Right lobe of liver (tissue), 6 donors: ENCODE data around the gene CNPPD1. TPM values are rescaled to one million over a fixed set of nuclear protein-coding genes. Genes with fewer than 3 reads are reported as not detected.

Experiments used
- ATAC-seq, 4 donors: fragments of 200-7000 bp; cut with Tn5 transposase; one replicate each; pipeline ENCODE4 v1.9.1; 2020; ENCODE audit warnings: mild to moderate bottlenecking in 4 of 4, moderate library complexity in 4 of 4
- DNase-seq, 3 donors: peaks; one replicate each; pipeline ENCODE4 v3.0.0-alpha.2; 2020
- H3K27ac ChIP-seq, 3 donors: fragments of 200-600 bp; one replicate each; pipeline ENCODE4 v1.8.0; 2022
- H3K27me3 ChIP-seq, 2 donors: fragments of 200-600 bp; one replicate each; pipeline ENCODE4 v1.8.0; 2022
- H3K36me3 ChIP-seq, 4 donors: fragments of 200-600 bp; sonication (generic) in 1 of 4; one replicate each; pipeline versions ENCODE4 v1.5.1 to v1.8.0; 2017 to 2022; ENCODE audit warnings: control low read depth in 1 of 4
- H3K4me1 ChIP-seq, 4 donors: fragments of 200-600 bp; sonication (generic) in 1 of 4; one replicate each; pipeline versions ENCODE4 v1.5.1 to v1.8.0; 2017 to 2022; ENCODE audit warnings: control low read depth in 1 of 4
- H3K4me3 ChIP-seq, 3 donors: fragments of 200-600 bp; one replicate each; pipeline ENCODE4 v1.8.0; 2022
- H3K9me3 ChIP-seq, 4 donors: fragments of 200-600 bp; sonication (generic) in 1 of 4; one replicate each; pipeline versions ENCODE4 v1.5.1 to v1.8.0; 2017 to 2022; ENCODE audit warnings: control low read depth in 1 of 4
- POLR2A ChIP-seq: fragments of 450-650 bp; IDR thresholded peaks from one replicate; pipeline ENCODE4 v1.6.1; 2017; ENCODE audit warnings: antibody characterized with exemption, mild to moderate bottlenecking
- WGBS: methylation state at CpG from one replicate; pipeline ENCODE4 v1.1.6; 2018; ENCODE audit warnings: low coverage, low lambda C conversion rate; ENCODE audit not compliant: insufficient coverage; ENCODE audit errors: missing lambda C conversion rate; 5-methylcytosine and 5-hydroxymethylcytosine counted together
- intact Hi-C, 2 donors: fragments of 100-400 bp; cut with DNase I; formaldehyde crosslinking; loops; one replicate each; pipeline versions ENCODE4 v1.11.2 to v1.14.1; 2022
- total RNA-seq, 6 experiments: library from RNA; depleted of rRNA in 2 of 6; stranded (reverse); fragments of >200 nt in 2 of 6; fragmentation: NEBNext Ultra II Directional in 3 of 6; extraction: Animal tissue kit (Norgen Biotek cat#: 25700) in 3 of 6; gene quantifications; one replicate each; pipeline versions ENCODE4 v1.1.0 to v1.2.4, GENCODE V29; 2016 to 2023
- TF ChIP-seq, protein P1 (sequence below), 4 donors: fragments of 200-600 bp in 3 of 4; fragments of 450-650 bp in 1 of 4; IDR thresholded peaks; one replicate each; pipeline versions ENCODE4 v1.5.1 to v1.8.0; 2016 to 2022; ENCODE audit warnings: antibody characterized with exemption in 4 of 4, mild to moderate bottlenecking in 2 of 4
- donor health status: DM: no; HTN: yes; CAD: no.
- donor health status: DM: no; HTN: no; CAD: no.
- donor health status: DM: no; HTN: no; CAD: no.
- donor health status: DM: no; HTN: yes; CAD: no.
- donor health status: DM: no; HTN: yes; CAD: no.

Gene CNPPD1
- total RNA-seq, 6 experiments from 2014 or later, result 22.3 to 37.1 (median 30.2) TPM

DNA sequence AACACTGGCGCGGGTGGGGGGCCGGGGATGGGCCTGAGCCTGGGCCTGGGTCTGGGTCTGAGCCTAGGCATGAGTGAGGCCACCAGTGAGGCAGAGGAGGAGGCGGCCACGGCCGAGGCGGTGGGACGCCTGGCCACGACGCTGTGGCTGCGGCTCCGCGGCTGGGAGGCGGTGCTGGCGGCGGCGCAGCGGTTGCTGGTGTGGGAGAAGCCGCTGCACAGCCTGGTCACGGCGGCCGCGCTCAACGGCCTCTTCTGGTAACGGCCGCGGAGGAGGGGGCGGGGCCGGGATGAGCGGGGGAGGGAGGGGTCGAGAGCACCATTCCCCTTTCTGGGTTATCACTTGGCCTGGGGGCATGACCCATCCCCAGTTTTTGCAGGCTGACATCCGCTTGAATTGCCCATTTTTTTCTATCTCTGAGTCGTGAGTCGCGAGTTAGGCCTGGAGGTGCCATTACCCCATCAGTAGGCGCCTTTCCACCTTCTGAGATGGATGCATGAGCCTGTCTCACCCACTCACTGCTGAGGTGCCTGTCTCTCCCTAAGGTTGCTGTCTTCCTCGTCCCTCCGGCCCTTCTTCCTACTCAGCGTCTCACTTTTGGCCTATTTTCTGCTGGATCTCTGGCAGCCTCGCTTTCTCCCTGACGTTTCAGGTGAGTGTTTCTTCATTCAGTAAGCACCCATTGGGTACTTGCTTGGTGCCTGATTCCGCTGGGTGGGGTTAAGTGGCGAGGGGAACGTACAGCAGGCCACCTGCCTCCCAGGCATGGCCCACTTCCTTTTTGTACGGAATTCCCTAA is 1.9 kb upstream of the CNPPD1 start:
- 5% methylated on average over 21 of the region's 45 CpGs for WGBS
- Histone ChIP-seq H3K4me3 (peak overlapping the region; percentile 71 to 92 (median 86)), H3K9me3 (no peaks in the 10 kb centered on the region), H3K4me1 (peaks cover 0 to 24% (median 4%) of the 10 kb centered on the region in 4 donors), H3K27ac (peak overlapping the region; percentile 99 to 100 (median 99)), H3K27me3 (no peaks in the 10 kb centered on the region), H3K36me3 (peaks cover 0 to 64% (median 19%) of the 10 kb centered on the region in 4 donors)
- peak; percentile 0 to 13 (median 3) for ATAC-seq
- DNase-seq, result peak; percentile 67 to 77 (median 75)
- intact Hi-C loops, result loop anchor here in 1 of 2 donors (5.0 kb wide), 1 partner anchor 39 kb away; the partner anchor contains the start of gene ABCB6
- TF ChIP-seq, protein P1, sequence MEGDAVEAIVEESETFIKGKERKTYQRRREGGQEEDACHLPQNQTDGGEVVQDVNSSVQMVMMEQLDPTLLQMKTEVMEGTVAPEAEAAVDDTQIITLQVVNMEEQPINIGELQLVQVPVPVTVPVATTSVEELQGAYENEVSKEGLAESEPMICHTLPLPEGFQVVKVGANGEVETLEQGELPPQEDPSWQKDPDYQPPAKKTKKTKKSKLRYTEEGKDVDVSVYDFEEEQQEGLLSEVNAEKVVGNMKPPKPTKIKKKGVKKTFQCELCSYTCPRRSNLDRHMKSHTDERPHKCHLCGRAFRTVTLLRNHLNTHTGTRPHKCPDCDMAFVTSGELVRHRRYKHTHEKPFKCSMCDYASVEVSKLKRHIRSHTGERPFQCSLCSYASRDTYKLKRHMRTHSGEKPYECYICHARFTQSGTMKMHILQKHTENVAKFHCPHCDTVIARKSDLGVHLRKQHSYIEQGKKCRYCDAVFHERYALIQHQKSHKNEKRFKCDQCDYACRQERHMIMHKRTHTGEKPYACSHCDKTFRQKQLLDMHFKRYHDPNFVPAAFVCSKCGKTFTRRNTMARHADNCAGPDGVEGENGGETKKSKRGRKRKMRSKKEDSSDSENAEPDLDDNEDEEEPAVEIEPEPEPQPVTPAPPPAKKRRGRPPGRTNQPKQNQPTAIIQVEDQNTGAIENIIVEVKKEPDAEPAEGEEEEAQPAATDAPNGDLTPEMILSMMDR (IDR thresholded peaks at IDR 0.05), result peak in 1 of 4 donors; percentile 7
- TF ChIP-seq POLR2A, result no peak

DNA sequence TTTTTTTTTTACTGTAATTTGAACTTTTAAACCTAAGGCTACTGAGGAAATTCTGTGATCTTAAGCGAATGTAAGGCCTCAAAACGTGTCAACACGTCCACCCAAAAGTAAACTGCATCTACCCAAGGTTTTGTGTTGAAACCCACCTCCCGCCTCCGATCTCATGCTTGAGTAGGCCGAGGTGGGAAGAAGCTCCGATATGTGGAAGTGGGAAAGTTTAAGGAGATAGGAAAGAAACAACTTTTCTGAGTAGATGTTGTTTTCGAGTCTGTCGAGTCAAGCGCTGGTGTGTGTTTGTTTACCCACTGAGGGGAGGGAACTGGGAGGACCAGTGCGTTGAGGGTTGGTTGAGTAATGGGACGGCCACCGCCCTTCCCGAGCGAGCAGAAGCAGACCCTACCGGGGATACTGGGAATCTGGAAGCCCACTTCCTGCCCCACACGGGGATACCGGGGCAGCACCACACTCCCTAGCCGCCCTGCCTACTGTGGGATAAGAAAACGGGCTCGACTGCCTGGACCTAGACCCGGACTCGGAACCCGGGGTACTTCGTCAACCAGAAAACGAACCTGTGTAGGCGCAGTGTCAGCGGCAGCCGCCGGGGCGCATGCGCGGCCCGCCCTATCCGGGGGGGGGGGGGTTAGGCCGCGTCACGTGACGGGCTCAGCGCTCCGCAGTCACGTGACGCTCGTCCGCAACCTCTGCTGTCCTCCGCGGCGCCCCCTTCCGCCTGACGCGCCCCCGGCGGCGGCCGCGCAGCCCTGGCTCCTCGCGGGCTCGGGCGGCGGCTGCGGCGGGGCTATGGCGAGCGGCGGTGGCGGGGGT is 1.0 kb upstream of the CNPPD1 start, which contains the start of gene RETREG2:
Gene RETREG2, plus strand, starts transcription at position 724 of the 825 bp plus-strand sequence. Its CDS starts 78 bp downstream, at position 802.
- 1% methylated on average over 22 of the region's 67 CpGs for WGBS
- Histone ChIP-seq H3K27ac (peak within 1 kb of the TSS; percentile 99 to 100 (median 99)), H3K4me1 (peaks cover 0 to 24% (median 4%) of the 10 kb centered on the region in 4 donors), H3K4me3 (peak within 1 kb of the TSS; percentile 86 to 98 (median 92)), H3K27me3 (no peaks in the 10 kb centered on the region), H3K9me3 (no peaks in the 10 kb centered on the region), H3K36me3 (peaks cover 0 to 62% (median 15%) of the 10 kb centered on the region in 4 donors)
- peak; percentile 81 to 86 (median 84) for ATAC-seq
- peak; percentile 89 to 92 (median 90) for DNase-seq
- intact Hi-C loops, result loop anchor here in 1 of 2 donors (5.0 kb wide), 1 partner anchor 40 kb away; the partner anchor contains the start of gene ABCB6
- peak; percentile 97 for TF ChIP-seq POLR2A
- TF ChIP-seq, protein P1 (IDR thresholded peaks at IDR 0.05), result peak in 3 of 4 donors; percentile 35 to 50 (median 46)

DNA sequence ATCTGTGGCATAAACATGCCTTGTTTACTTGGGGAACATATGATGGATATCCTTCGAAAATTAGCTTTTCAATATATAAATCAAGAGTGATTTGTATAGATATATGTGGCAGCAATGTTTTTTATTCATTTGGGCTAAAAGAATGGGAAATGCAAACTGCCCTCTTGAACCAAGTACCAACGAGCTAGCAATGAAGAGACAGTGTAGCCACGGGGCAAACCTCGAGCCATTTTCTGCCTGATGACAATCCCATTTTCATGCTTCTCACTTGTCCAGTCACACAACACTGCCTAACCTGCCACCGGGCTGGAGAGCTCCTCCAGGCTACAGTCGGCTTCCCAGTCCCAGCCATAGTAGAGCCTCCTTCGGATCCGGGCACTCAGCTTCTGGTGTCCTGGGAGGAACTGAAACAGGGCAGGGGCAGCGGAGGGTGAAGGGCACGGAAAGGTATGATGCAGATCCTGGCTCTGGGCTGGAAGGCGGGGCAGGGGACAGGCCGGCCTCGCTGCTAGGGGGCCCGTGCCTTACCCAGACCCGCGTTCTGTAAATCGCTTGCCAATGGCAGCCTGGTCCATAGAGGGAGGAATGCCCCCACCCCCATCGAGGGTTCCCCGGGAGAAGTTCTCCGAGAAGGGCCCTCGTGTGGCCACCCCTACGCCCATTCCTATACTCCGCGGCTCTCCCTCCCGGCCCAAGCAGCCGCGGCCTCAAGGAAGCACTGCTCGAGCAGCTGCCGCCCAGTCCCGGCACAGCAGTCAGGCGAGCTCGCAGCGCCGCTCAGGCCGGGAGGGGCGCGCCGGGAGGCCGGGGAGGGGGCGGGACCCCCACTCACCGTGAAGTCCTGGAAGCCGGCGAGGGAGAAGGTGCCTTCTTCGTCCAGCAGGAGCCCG is 552 bp downstream of the CNPPD1 start:
- Histone ChIP-seq H3K27ac (peak overlapping the region; percentile 99 to 100 (median 99)), H3K27me3 (no peaks in the 10 kb centered on the region), H3K4me3 (peak overlapping the region; percentile 86 to 98 (median 92)), H3K36me3 (peaks cover 0 to 52% (median 10%) of the 10 kb centered on the region in 4 donors), H3K4me1 (peaks cover 0 to 26% (median 4%) of the 10 kb centered on the region in 4 donors), H3K9me3 (no peaks in the 10 kb centered on the region)
- peak; percentile 38 to 47 (median 42) for ATAC-seq
- DNase-seq, result peak; percentile 60 to 71 (median 69)
- TF ChIP-seq POLR2A, result no peak
- TF ChIP-seq, protein P1 (IDR thresholded peaks at IDR 0.05), result no peak
- WGBS, result 6% methylated on average over 8 of the region's 45 CpGs
- intact Hi-C loops, result loop anchor here in 1 of 2 donors (5.0 kb wide), 1 partner anchor 41 kb away; the partner anchor contains the start of gene ABCB6
